Heart left ventricle (tissue), 13 donors: Measurements from ENCODE around the gene PTPRH.

Source experiments
- CTCF ChIP-seq, 12 donors: fragments of 200-600 bp; sonication (generic) in 4 of 12; IDR thresholded peaks; one replicate each; pipeline versions ENCODE4 v1.5.0 to v1.8.0; 2018 to 2022; ENCODE audit warnings: antibody characterized with exemption in 12 of 12, mild to moderate bottlenecking in 5 of 12
- POLR2A ChIP-seq, 2 donors: fragments of 450-650 bp; IDR thresholded peaks; one replicate each; pipeline ENCODE4 v1.6.1; 2017; ENCODE audit warnings: antibody characterized with exemption in 2 of 2, mild to moderate bottlenecking in 2 of 2, moderate library complexity in 2 of 2
- donor health status: ischemic (EF 13 %, LVEDD 7.1; RV severe dilation, severe dysfunction).
- donor health status: DM: no; HTN: yes; CAD: no.
- donor health status: DM: no; HTN: no; CAD: no.
- donor health status: ischemic (EF 25% LVEDD 6.9; RV normal size, moderate dysfunction).
- donor health status: ischemic (EF 25% LVEDD 5.7; RV mildly dilated, moderate dysfunction).
- donor health status: ischemic (EF 35%, LVEDD 5.7; RV mildly dilated, moderate dysfunction).
- donor health status: nonischemic (EF 11% LVEDD 7.7; RV severe dilation, severe dysfunction).
- donor health status: DM: yes; HTN: yes; CAD: no.
- donor health status: PGD.
- donor health status: ischemic (EF 29% LVEDD 5.4; RV normal size, mild dysfunction).
- donor health status: nonischemic (EF 23%, LVEDD 6.1; RV moderate dilation, normal function).

GRCh38 chr19:55153652-55154264 lies 55.5 kb downstream of the PTPRH start:
- TF ChIP-seq CTCF (IDR thresholded peaks at IDR 0.05), result no peak
- TF ChIP-seq POLR2A (IDR thresholded peaks at IDR 0.05), result no peak
